Trophoblast cell (in vitro differentiated cells and primary cell): Measurements from ENCODE around the gene LNPK.

Source experiments
- DNase-seq, 2 donors: peaks; one replicate each; pipeline ENCODE4 v3.0.0-alpha.2; 2016
- H2AFZ ChIP-seq: 2 replicates; pipeline ENCODE4 v1.6.1; 2013; ENCODE audit warnings: low read length, moderate library complexity, mild to moderate bottlenecking; ENCODE audit not compliant: insufficient read depth, poor library complexity
- H2AK5ac ChIP-seq: 2 replicates; pipeline ENCODE4 v1.6.1; 2013; ENCODE audit warnings: mild to moderate bottlenecking, low read length
- H2BK120ac ChIP-seq: 2 replicates; pipeline ENCODE4 v1.6.1; 2013; ENCODE audit warnings: low read length, mild to moderate bottlenecking, moderate library complexity; ENCODE audit not compliant: insufficient read depth, poor library complexity
- H2BK12ac ChIP-seq: 2 replicates; pipeline ENCODE4 v1.6.1; 2013; ENCODE audit warnings: mild to moderate bottlenecking, low read length, moderate library complexity
- H2BK5ac ChIP-seq: 2 replicates; pipeline ENCODE4 v1.6.1; 2013; ENCODE audit warnings: low read length, low read depth, moderate library complexity, mild to moderate bottlenecking; ENCODE audit not compliant: poor library complexity
- H3K14ac ChIP-seq: 2 replicates; pipeline ENCODE4 v1.6.1; 2013; ENCODE audit warnings: mild to moderate bottlenecking, low read length
- H3K18ac ChIP-seq: 2 replicates; pipeline ENCODE4 v1.6.1; 2013; ENCODE audit warnings: mild to moderate bottlenecking, low read length
- H3K23ac ChIP-seq: 2 replicates; pipeline ENCODE4 v1.6.1; 2013; ENCODE audit warnings: low read length
- H3K27ac ChIP-seq: 2 replicates; pipeline ENCODE4 v1.5.1; 2013; ENCODE audit warnings: low read depth, mild to moderate bottlenecking, inconsistent platforms, low read length, moderate library complexity
- H3K27me3 ChIP-seq: 2 replicates; pipeline ENCODE4 v1.6.1; 2013; ENCODE audit warnings: inconsistent platforms, mild to moderate bottlenecking, low read length, moderate library complexity; ENCODE audit not compliant: insufficient read depth
- H3K36me3 ChIP-seq, 2 experiments: 1 replicate in 1 of 2; 2 replicates in 1 of 2; pipeline ENCODE4 v1.6.1; 2013; ENCODE audit warnings: low read length in 2 of 2, mild to moderate bottlenecking in 2 of 2, moderate library complexity in 1 of 2; ENCODE audit not compliant: insufficient read depth in 2 of 2, control insufficient read depth in 1 of 2
- H3K4ac ChIP-seq: 2 replicates; pipeline ENCODE4 v1.6.1; 2013; ENCODE audit warnings: low read depth, mild to moderate bottlenecking, low read length, moderate library complexity
- H3K4me1 ChIP-seq, 2 experiments: 1 replicate in 1 of 2; 2 replicates in 1 of 2; pipeline ENCODE4 v1.6.1; 2013; ENCODE audit warnings: low read length in 2 of 2, mild to moderate bottlenecking in 2 of 2, moderate library complexity in 1 of 2; ENCODE audit not compliant: insufficient read depth in 2 of 2, control insufficient read depth in 1 of 2
- H3K4me2 ChIP-seq: 2 replicates; pipeline ENCODE4 v1.6.1; 2013; ENCODE audit warnings: inconsistent platforms, mild to moderate bottlenecking, low read length, moderate library complexity
- H3K4me3 ChIP-seq: 2 replicates; pipeline ENCODE4 v1.5.1; 2013; ENCODE audit warnings: mild to moderate bottlenecking, low read depth, low read length, inconsistent platforms
- H3K79me1 ChIP-seq: one replicate; pipeline ENCODE4 v1.6.1; 2013; ENCODE audit warnings: low read length
- H3K79me2 ChIP-seq: 2 replicates; pipeline ENCODE4 v1.6.1; 2013; ENCODE audit warnings: low read length, mild to moderate bottlenecking; ENCODE audit not compliant: control insufficient read depth, insufficient read depth, poor library complexity
- H3K9ac ChIP-seq: 2 replicates; pipeline ENCODE4 v1.6.1; 2013; ENCODE audit warnings: mild to moderate bottlenecking, low read length
- H3K9me3 ChIP-seq: 2 replicates; pipeline ENCODE4 v1.6.1; 2013; ENCODE audit warnings: low read depth, mild to moderate bottlenecking, control low read depth, inconsistent platforms, low read length; ENCODE audit not compliant: insufficient read depth
- H4K12ac ChIP-seq: 2 replicates; pipeline ENCODE4 v1.6.1; 2013; ENCODE audit warnings: low read depth, mild to moderate bottlenecking, low read length, moderate library complexity
- H4K8ac ChIP-seq: 2 replicates; pipeline ENCODE4 v1.6.1; 2013; ENCODE audit warnings: low read depth, mild to moderate bottlenecking, low read length, moderate library complexity
- H4K91ac ChIP-seq: one replicate; pipeline ENCODE4 v1.6.1; 2013; ENCODE audit warnings: low read depth, mild to moderate bottlenecking, low read length, moderate library complexity
- WGBS: extraction: QIAGEN DNeasy Blood & Tissue Kit; methylation state at CpG from one replicate; pipeline ENCODE4 v1.1.7; 2013; ENCODE audit warnings: missing lambda C conversion rate; ENCODE audit not compliant: insufficient read length, insufficient coverage; ENCODE audit errors: extremely low coverage; 5-methylcytosine and 5-hydroxymethylcytosine counted together

The LNPK gene

GRCh38 chr2:175883586-175884194 is 118.4 kb downstream of the LNPK start:
- WGBS: no CpG with 5 or more reads among the region's 7 CpGs
- no peaks in the 10 kb centered on the region for H3K79me2 ChIP-seq
- DNase-seq: no peak

GRCh38 chr2:175879679-175880078 is 122.4 kb downstream of the LNPK start:
- no peaks in the 10 kb centered on the region for H3K27me3 ChIP-seq
- H4K91ac ChIP-seq: peak overlapping the region; percentile 15
- no CpG with 5 or more reads among the region's 3 CpGs for WGBS
- H3K79me1 ChIP-seq: peaks cover 2% of the 10 kb centered on the region
- no peak overlapping the region for H2BK120ac ChIP-seq
- H3K23ac ChIP-seq: no peak overlapping the region
- H4K12ac ChIP-seq: no peak overlapping the region
- H3K4ac ChIP-seq: no peak overlapping the region
- H3K4me1 ChIP-seq: peaks cover 0 to 2% of the 10 kb centered on the region in 2 experiments
- H4K8ac ChIP-seq: no peak overlapping the region
- H3K4me3 ChIP-seq: no peak overlapping the region
- H3K4me2 ChIP-seq: no peak overlapping the region
- no peak overlapping the region for H3K18ac ChIP-seq
- H2BK5ac ChIP-seq: no peak overlapping the region
- DNase-seq: no peak
- H3K9ac ChIP-seq: no peak overlapping the region
- no peak overlapping the region for H3K14ac ChIP-seq
- no peak overlapping the region for H2AK5ac ChIP-seq
- H3K79me2 ChIP-seq: no peaks in the 10 kb centered on the region
- no peak overlapping the region for H2AFZ ChIP-seq
- H3K36me3 ChIP-seq: peaks cover 0 to 2% of the 10 kb centered on the region in 2 experiments
- no peak overlapping the region for H3K27ac ChIP-seq
- H2BK12ac ChIP-seq: no peak overlapping the region
- H3K9me3 ChIP-seq: no peaks in the 10 kb centered on the region

More at GRCh38 chr2:175883586-175884194, 118.4 kb downstream of the LNPK start:
- no peak overlapping the region for H3K4me2 ChIP-seq
- no peak overlapping the region for H4K91ac ChIP-seq
- H2AFZ ChIP-seq: no peak overlapping the region
- H3K4me3 ChIP-seq: no peak overlapping the region
- no peak overlapping the region for H3K27ac ChIP-seq
- no peak overlapping the region for H3K14ac ChIP-seq
- H2BK12ac ChIP-seq: no peak overlapping the region
- no peak overlapping the region for H3K9ac ChIP-seq
- H2BK5ac ChIP-seq: no peak overlapping the region
- H3K27me3 ChIP-seq: no peaks in the 10 kb centered on the region
- H3K79me1 ChIP-seq: peaks cover 2% of the 10 kb centered on the region
- no peak overlapping the region for H3K18ac ChIP-seq
- no peak overlapping the region for H2BK120ac ChIP-seq
- H3K9me3 ChIP-seq: no peaks in the 10 kb centered on the region
- no peak overlapping the region for H2AK5ac ChIP-seq
- H3K23ac ChIP-seq: no peak overlapping the region
- H3K4ac ChIP-seq: no peak overlapping the region
- no peak overlapping the region for H4K12ac ChIP-seq
- H3K36me3 ChIP-seq: no peaks in the 10 kb centered on the region
- peaks cover 0 to 2% of the 10 kb centered on the region in 2 experiments for H3K4me1 ChIP-seq
- no peak overlapping the region for H4K8ac ChIP-seq

- WGBS: no CpG with 5 or more reads among the region's 3 CpGs
- H2BK120ac ChIP-seq: no peak overlapping the region
- H4K12ac ChIP-seq: no peak overlapping the region
- no peak overlapping the region for H3K23ac ChIP-seq
- no peak for DNase-seq
- H4K91ac ChIP-seq: no peak overlapping the region
- no peak overlapping the region for H3K27ac ChIP-seq
- no peak overlapping the region for H2BK12ac ChIP-seq
- H2AK5ac ChIP-seq: no peak overlapping the region
- no peak overlapping the region for H2AFZ ChIP-seq
- no peak overlapping the region for H2BK5ac ChIP-seq
- H3K27me3 ChIP-seq: no peaks in the 10 kb centered on the region
- no peak overlapping the region for H3K9ac ChIP-seq
- H3K14ac ChIP-seq: no peak overlapping the region
- H3K4ac ChIP-seq: no peak overlapping the region
- peaks cover 0 to 2% of the 10 kb centered on the region in 2 experiments for H3K4me1 ChIP-seq
- peaks cover 2% of the 10 kb centered on the region for H3K79me1 ChIP-seq
- no peaks in the 10 kb centered on the region for H3K79me2 ChIP-seq
- H3K4me3 ChIP-seq: no peak overlapping the region
- H3K36me3 ChIP-seq: peaks cover 0 to 2% of the 10 kb centered on the region in 2 experiments
- no peak overlapping the region for H3K4me2 ChIP-seq
- no peaks in the 10 kb centered on the region for H3K9me3 ChIP-seq
- no peak overlapping the region for H4K8ac ChIP-seq
- H3K18ac ChIP-seq: no peak overlapping the region
Observed at GRCh38 chr2:175877845-175878544, 124.1 kb downstream of the LNPK start.

DNA sequence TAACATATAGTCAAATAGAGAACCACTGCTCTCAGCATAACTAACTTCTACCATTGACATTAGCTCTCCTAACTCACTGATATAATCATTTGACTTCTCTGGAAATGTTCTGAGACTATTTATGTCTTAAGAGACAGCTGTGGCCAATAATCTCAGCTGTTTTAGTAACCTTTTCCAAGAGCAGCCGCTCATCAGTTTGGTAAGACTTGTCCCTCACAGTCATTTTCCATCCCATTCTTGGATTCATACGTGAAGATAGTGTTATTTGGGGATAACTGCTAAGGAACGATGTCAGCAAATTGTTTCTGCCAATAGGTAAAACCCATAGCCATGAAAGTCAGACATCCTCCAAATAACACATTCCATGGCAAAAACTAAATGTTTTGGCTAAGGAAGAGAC is 127.8 kb downstream of the LNPK start:
- Histone ChIP-seq H3K27ac (no peak overlapping the region), H2BK5ac (no peak overlapping the region), H3K79me1 (no peaks in the 10 kb centered on the region), H2BK120ac (no peak overlapping the region), H3K79me2 (no peaks in the 10 kb centered on the region), H3K14ac (no peak overlapping the region), H2BK12ac (no peak overlapping the region), H3K4me2 (no peak overlapping the region), H4K8ac (no peak overlapping the region), H2AK5ac (no peak overlapping the region), H3K4me3 (no peak overlapping the region), H4K12ac (no peak overlapping the region), H3K9ac (no peak overlapping the region), H3K23ac (no peak overlapping the region), H3K27me3 (no peaks in the 10 kb centered on the region), H2AFZ (no peak overlapping the region), H3K4ac (no peak overlapping the region), H4K91ac (no peak overlapping the region), H3K36me3 (peaks cover 0 to 2% of the 10 kb centered on the region in 2 experiments), H3K4me1 (peaks cover 0 to 2% of the 10 kb centered on the region in 2 experiments), H3K18ac (no peak overlapping the region), H3K9me3 (no peaks in the 10 kb centered on the region)
- no CpG with 5 or more reads among the region's 3 CpGs for WGBS
- DNase-seq: no peak
